ENCODE results near the gene PARD3B. TPM values are rescaled to one million over a fixed set of nuclear protein-coding genes. Genes with fewer than 3 reads are reported as not detected.

Gene PARD3B
- total RNA-seq, 1 experiment from 2014 or later: 7.6 TPM

DNA sequence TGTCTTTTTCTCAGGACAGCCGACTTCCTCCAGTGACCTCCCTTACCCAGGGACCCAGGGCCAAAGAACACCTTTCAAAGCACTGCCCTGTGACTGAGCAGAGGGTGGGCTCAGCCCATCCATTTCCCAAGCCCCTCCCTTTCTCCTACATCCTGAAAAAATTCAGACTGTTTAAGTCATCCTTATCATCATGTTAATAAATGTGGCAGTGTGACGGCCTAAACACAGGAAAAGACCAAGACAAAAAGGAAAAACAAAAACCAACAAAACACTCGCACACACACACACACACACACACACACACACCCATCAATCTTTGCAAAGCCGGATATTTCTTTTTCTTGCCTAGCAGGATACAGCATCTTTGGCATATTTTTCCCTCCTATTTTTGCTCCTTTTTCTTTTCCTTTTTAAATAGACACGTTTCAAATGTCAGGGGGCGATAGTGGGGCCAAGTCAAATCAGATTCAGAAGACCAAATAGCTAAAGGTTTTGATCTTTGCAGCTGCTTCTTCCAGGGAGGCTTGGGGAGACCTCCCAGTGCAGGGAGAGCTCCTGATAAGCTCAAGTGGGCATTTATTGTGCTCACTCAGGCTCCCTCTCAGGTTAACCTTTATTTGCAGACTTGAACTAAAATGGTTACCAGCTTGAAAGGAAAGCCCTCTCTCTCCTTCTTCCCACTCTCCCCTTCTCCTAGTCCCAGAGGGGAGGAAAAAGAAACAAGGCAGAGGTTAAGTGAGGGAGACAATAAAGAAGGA is 1097.5 kb downstream of the PARD3B start:
- no peak overlapping the region for H3K27ac ChIP-seq (ENCODE audit: low read depth, low read length, poor library complexity, severe bottlenecking)
- POLR2A ChIA-PET (ENCODE audit: low non-redundant PET): interaction anchor here (0.6 kb wide), 1 partner anchor 33 kb away, joined by 3 read pairs; no protein-coding TSS in a partner anchor
- CTCF ChIA-PET: no interaction called here
- TF ChIP-seq, protein P1, sequence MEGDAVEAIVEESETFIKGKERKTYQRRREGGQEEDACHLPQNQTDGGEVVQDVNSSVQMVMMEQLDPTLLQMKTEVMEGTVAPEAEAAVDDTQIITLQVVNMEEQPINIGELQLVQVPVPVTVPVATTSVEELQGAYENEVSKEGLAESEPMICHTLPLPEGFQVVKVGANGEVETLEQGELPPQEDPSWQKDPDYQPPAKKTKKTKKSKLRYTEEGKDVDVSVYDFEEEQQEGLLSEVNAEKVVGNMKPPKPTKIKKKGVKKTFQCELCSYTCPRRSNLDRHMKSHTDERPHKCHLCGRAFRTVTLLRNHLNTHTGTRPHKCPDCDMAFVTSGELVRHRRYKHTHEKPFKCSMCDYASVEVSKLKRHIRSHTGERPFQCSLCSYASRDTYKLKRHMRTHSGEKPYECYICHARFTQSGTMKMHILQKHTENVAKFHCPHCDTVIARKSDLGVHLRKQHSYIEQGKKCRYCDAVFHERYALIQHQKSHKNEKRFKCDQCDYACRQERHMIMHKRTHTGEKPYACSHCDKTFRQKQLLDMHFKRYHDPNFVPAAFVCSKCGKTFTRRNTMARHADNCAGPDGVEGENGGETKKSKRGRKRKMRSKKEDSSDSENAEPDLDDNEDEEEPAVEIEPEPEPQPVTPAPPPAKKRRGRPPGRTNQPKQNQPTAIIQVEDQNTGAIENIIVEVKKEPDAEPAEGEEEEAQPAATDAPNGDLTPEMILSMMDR (conservative IDR thresholded peaks at IDR 0.05; ENCODE audit: low read depth, low read length): no peak
- TF ChIP-seq EZH2 (IDR thresholded peaks at IDR 0.05; ENCODE audit: borderline replicate concordance, low read depth, low read length, poor library complexity, severe bottlenecking): no peak
- intact Hi-C loops (cut with micrococcal nuclease; ENCODE audit: unreplicated experiment): no loop called here
- no TSS peak for BruUV-seq (replicated peaks)
- DNase-seq (ENCODE audit: low spot score): no peak
- H3K4me1 ChIP-seq (ENCODE audit: insufficient read depth, low read length, poor library complexity, severe bottlenecking): no peaks in the 10 kb centered on the region
- no peaks in the 10 kb centered on the region for H3K27me3 ChIP-seq (replicated peaks; ENCODE audit: insufficient read depth, low read depth, low read length, poor library complexity)
- H3K4me3 ChIP-seq (ENCODE audit: low read depth, low read length, poor library complexity, severe bottlenecking): no peak overlapping the region
- no peaks in the 10 kb centered on the region for H3K9me3 ChIP-seq (ENCODE audit: low read depth, low read length, poor library complexity, severe bottlenecking)
- no peaks in the 10 kb centered on the region for H3K36me3 ChIP-seq (ENCODE audit: insufficient read depth, low read length, poor library complexity, severe bottlenecking)

DNA sequence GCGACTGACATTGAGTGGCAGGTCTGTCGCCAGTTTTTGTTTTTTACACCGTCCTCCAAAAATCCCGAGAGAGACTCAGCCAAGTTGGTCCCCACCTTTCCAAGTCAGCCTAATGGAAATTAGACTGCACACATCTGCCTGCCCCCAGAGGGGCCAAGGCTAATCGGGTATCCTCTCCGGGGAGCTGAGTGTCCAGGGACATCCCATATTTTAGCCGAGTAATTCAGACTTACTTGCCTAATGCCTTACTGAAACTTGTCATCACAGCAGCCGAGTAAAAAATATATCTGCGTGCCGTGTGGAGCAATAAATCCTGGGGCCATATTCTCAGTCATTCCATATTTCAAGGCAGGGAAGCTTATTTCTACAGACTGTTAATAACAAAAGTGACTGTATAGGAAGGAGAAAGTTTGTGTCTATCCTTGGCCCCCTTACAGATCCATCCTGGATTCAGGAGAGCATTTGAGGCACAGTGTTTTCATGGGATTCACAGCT is 1098.2 kb downstream of the PARD3B start:
- H3K4me1 ChIP-seq (ENCODE audit: insufficient read depth, low read length, poor library complexity, severe bottlenecking): no peaks in the 10 kb centered on the region
- H3K4me3 ChIP-seq (ENCODE audit: low read depth, low read length, poor library complexity, severe bottlenecking): no peak overlapping the region
- POLR2A ChIA-PET (ENCODE audit: low non-redundant PET): no interaction called here
- H3K9me3 ChIP-seq (ENCODE audit: low read depth, low read length, poor library complexity, severe bottlenecking): no peaks in the 10 kb centered on the region
- H3K27ac ChIP-seq (ENCODE audit: low read depth, low read length, poor library complexity, severe bottlenecking): no peak overlapping the region
- no peaks in the 10 kb centered on the region for H3K36me3 ChIP-seq (ENCODE audit: insufficient read depth, low read length, poor library complexity, severe bottlenecking)
- no peaks in the 10 kb centered on the region for H3K27me3 ChIP-seq (replicated peaks; ENCODE audit: insufficient read depth, low read depth, low read length, poor library complexity)
- BruUV-seq (replicated peaks): no TSS peak
- DNase-seq (ENCODE audit: low spot score): no peak
- no peak for TF ChIP-seq EZH2 (IDR thresholded peaks at IDR 0.05; ENCODE audit: borderline replicate concordance, low read depth, low read length, poor library complexity, severe bottlenecking)
- TF ChIP-seq, protein P1 (conservative IDR thresholded peaks at IDR 0.05; ENCODE audit: low read depth, low read length): no peak
- CTCF ChIA-PET: no interaction called here
- intact Hi-C loops (cut with micrococcal nuclease; ENCODE audit: unreplicated experiment): no loop called here

DNA sequence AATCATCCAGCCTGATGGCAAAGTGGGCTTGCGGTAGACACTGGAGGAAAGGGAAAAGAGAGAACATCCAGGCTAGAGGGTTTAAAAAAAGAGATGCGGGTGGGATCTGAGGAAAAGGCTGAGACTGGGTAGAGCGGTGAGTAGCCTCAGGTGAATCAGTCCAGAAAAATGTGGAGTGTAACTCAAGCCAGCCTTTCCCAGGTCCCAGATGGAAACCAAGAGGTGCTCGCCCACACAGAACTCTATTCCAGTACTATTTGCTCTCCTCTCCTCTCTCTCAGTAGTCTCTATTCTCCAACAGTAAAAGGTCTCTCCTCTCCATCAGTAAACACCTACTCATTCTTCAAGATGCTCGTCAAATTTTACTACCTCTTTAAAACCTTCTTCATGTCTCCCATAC is 1098.7 kb downstream of the PARD3B start:
- TF ChIP-seq, protein P1 (conservative IDR thresholded peaks at IDR 0.05; ENCODE audit: low read depth, low read length): no peak
- no peak for TF ChIP-seq EZH2 (IDR thresholded peaks at IDR 0.05; ENCODE audit: borderline replicate concordance, low read depth, low read length, poor library complexity, severe bottlenecking)
- intact Hi-C loops (cut with micrococcal nuclease; ENCODE audit: unreplicated experiment): no loop called here
- BruUV-seq (replicated peaks): no TSS peak
- CTCF ChIA-PET: no interaction called here
- Histone ChIP-seq H3K4me1 (ENCODE audit: insufficient read depth, low read length, poor library complexity, severe bottlenecking) (no peaks in the 10 kb centered on the region), H3K36me3 (ENCODE audit: insufficient read depth, low read length, poor library complexity, severe bottlenecking) (no peaks in the 10 kb centered on the region), H3K27me3 (replicated peaks; ENCODE audit: insufficient read depth, low read depth, low read length, poor library complexity) (no peaks in the 10 kb centered on the region), H3K9me3 (ENCODE audit: low read depth, low read length, poor library complexity, severe bottlenecking) (no peaks in the 10 kb centered on the region), H3K4me3 (ENCODE audit: low read depth, low read length, poor library complexity, severe bottlenecking) (no peak overlapping the region), H3K27ac (ENCODE audit: low read depth, low read length, poor library complexity, severe bottlenecking) (no peak overlapping the region)
- no peak for DNase-seq (ENCODE audit: low spot score)
- POLR2A ChIA-PET (ENCODE audit: low non-redundant PET): no interaction called here

Measured in A673 (cell line).